CD4-positive, alpha-beta memory T cell (primary cell): ENCODE results near the gene TRIM2. TPM values are rescaled to one million over a fixed set of nuclear protein-coding genes. Genes with fewer than 3 reads are reported as not detected.

Experiments used
- CTCF ChIA-PET: fragments of 350-600 bp; sonication (Branson Sonifier 250); formaldehyde crosslinking; loops from one replicate; lab custom pipeline; 2021; ENCODE audit warnings: inconsistent platforms; ENCODE audit not compliant: partially characterized antibody; lab: Charles Lee
- POLR2A ChIA-PET: fragments of 350-600 bp; sonication (Branson Sonifier 250); formaldehyde crosslinking; loops from one replicate; lab custom pipeline; 2021; ENCODE audit not compliant: partially characterized antibody; lab: Charles Lee
- DNase-seq, 5 donors: peaks; one replicate each; pipeline versions ENCODE4 v3.0.0 to v3.0.0-alpha.2; 2020 to 2022; ENCODE audit warnings: mixed read lengths in 1 of 5
- H3K27ac ChIP-seq: one replicate; pipeline ENCODE4 v1.7.0; 2013; ENCODE audit warnings: low read depth, low read length
- H3K27me3 ChIP-seq: 2 replicates; pipeline ENCODE4 v1.7.0; 2013; ENCODE audit warnings: mild to moderate bottlenecking, low read length, moderate library complexity; ENCODE audit not compliant: insufficient read depth
- H3K36me3 ChIP-seq: 2 replicates; pipeline ENCODE4 v1.7.0; 2013; ENCODE audit warnings: mild to moderate bottlenecking, low read length, moderate library complexity; ENCODE audit not compliant: insufficient read depth
- H3K4me1 ChIP-seq: 2 replicates; pipeline ENCODE4 v1.7.0; 2013; ENCODE audit warnings: mild to moderate bottlenecking, low read length, moderate library complexity; ENCODE audit not compliant: insufficient read depth
- H3K4me3 ChIP-seq, 2 donors: one replicate each; pipeline ENCODE4 v1.7.0; 2013; ENCODE audit warnings: low read length in 2 of 2, mild to moderate bottlenecking in 1 of 2
- H3K9me3 ChIP-seq, 2 donors: one replicate each; pipeline ENCODE4 v1.7.0; 2013; ENCODE audit warnings: low read length in 2 of 2, control low read depth in 1 of 2; ENCODE audit not compliant: control insufficient read depth in 1 of 2
- H3K27ac Mint-ChIP-seq, 7 donors: one replicate each; pipeline ENCODE4 v1.8.0; 2020 to 2021; ENCODE audit warnings: mixed read lengths in 7 of 7, mild to moderate bottlenecking in 6 of 7, inconsistent platforms in 3 of 7, moderate library complexity in 3 of 7
- H3K27me3 Mint-ChIP-seq, 2 donors: one replicate each; pipeline ENCODE4 v1.8.0; 2020 to 2021; ENCODE audit warnings: mixed read lengths in 2 of 2
- H3K36me3 Mint-ChIP-seq, 2 donors: one replicate each; pipeline ENCODE4 v1.8.0; 2020 to 2021; ENCODE audit warnings: mixed read lengths in 2 of 2, inconsistent platforms in 1 of 2, mild to moderate bottlenecking in 1 of 2
- H3K4me1 Mint-ChIP-seq, 4 donors: one replicate each; pipeline ENCODE4 v1.8.0; 2020 to 2021; ENCODE audit warnings: mixed read lengths in 4 of 4, mild to moderate bottlenecking in 1 of 4
- H3K4me3 Mint-ChIP-seq, 8 donors: one replicate each; pipeline ENCODE4 v1.8.0; 2020 to 2021; ENCODE audit warnings: mixed read lengths in 8 of 8, mild to moderate bottlenecking in 7 of 8, moderate library complexity in 6 of 8, inconsistent platforms in 3 of 8
- H3K9me3 Mint-ChIP-seq, 8 donors: one replicate each; pipeline ENCODE4 v1.8.0; 2020 to 2021; ENCODE audit warnings: mixed read lengths in 8 of 8, mild to moderate bottlenecking in 5 of 8, inconsistent platforms in 3 of 8, moderate library complexity in 1 of 8
- intact Hi-C: fragments of 100-400 bp; cut with micrococcal nuclease; formaldehyde crosslinking; loops from one replicate; pipeline ENCODE4 v1.15.1; 2023
- polyA plus RNA-seq, 2 donors: library from polyadenylated mRNA; unstranded; fragments of 300-500 nt; fragmentation: Illumina TruSeq; gene quantifications; one replicate each; pipeline ENCODE4 v1.2.3, GENCODE V29; 2021
- total RNA-seq, 2 experiments: library from RNA; stranded (reverse); gene quantifications; one replicate each; pipeline ENCODE4 v1.2.3, GENCODE V29; 2021

The TRIM2 gene
- total and polyA plus RNA-seq, 4 experiments from 2014 or later, result 7.5 to 12.3 (median 10.5) TPM

- no peak overlapping the region for H3K4me3 ChIP-seq
- peaks cover 0 to 4% (median 3%) of the 10 kb centered on the region in 4 donors for H3K4me1 Mint-ChIP-seq
- no peaks in the 10 kb centered on the region for H3K36me3 Mint-ChIP-seq
- H3K27me3 Mint-ChIP-seq, result peaks cover 0 to 1% of the 10 kb centered on the region in 2 donors
- H3K36me3 ChIP-seq, result no peaks in the 10 kb centered on the region
- no peaks in the 10 kb centered on the region for H3K27me3 ChIP-seq
- no peaks in the 10 kb centered on the region for H3K4me1 ChIP-seq
- DNase-seq, result no peak
- intact Hi-C loops, result no loop called here
- H3K27ac Mint-ChIP-seq, result no peak overlapping the region
- H3K27ac ChIP-seq, result no peak overlapping the region
- POLR2A ChIA-PET, result no interaction called here
- no peaks in the 10 kb centered on the region for H3K9me3 ChIP-seq
- H3K9me3 Mint-ChIP-seq, result peaks cover 0 to 2% (median 0%) of the 10 kb centered on the region in 8 donors
- H3K4me3 Mint-ChIP-seq, result no peak overlapping the region
- CTCF ChIA-PET, result interaction anchor here (0.9 to 1.7 kb wide), 2 partner anchors 11 to 17 kb away, joined by 3 to 4 read pairs; no protein-coding TSS in a partner anchor
Measured at GRCh38 chr4:153364061-153364460, 159.8 kb downstream of the TRIM2 start.

- Mint-ChIP-seq H3K27ac (peak overlapping the region in 2 of 7 donors; percentile 23 to 50), H3K27me3 (peaks cover 0 to 1% of the 10 kb centered on the region in 2 donors), H3K9me3 (peaks cover 0 to 2% (median 0%) of the 10 kb centered on the region in 8 donors), H3K4me3 (peak overlapping the region in 1 of 8 donors; percentile 7), H3K4me1 (peaks cover 0 to 4% (median 3%) of the 10 kb centered on the region in 4 donors), H3K36me3 (no peaks in the 10 kb centered on the region)
- Histone ChIP-seq H3K36me3 (no peaks in the 10 kb centered on the region), H3K27ac (no peak overlapping the region), H3K9me3 (no peaks in the 10 kb centered on the region), H3K27me3 (no peaks in the 10 kb centered on the region), H3K4me1 (no peaks in the 10 kb centered on the region), H3K4me3 (no peak overlapping the region)
- ChIA-PET CTCF (interaction anchor here (0.6 to 1.7 kb wide), 4 partner anchors 8 to 134 kb away, joined by 3 to 4 read pairs (median 3); partner anchors contain the start of gene MND1), POLR2A (no interaction called here)
- peak in 3 of 5 donors; percentile 8 to 26 (median 8) for DNase-seq
- intact Hi-C loops, result no loop called here
Measured at GRCh38 chr4:153365003-153365402, 160.8 kb downstream of the TRIM2 start.

GRCh38 chr4:153366486-153366885 is 162.2 kb downstream of the TRIM2 start:
- H3K9me3 ChIP-seq, result no peaks in the 10 kb centered on the region
- Mint-ChIP-seq H3K4me3 (no peak overlapping the region), H3K36me3 (no peaks in the 10 kb centered on the region), H3K4me1 (peaks cover 0 to 5% (median 4%) of the 10 kb centered on the region in 4 donors), H3K27me3 (peaks cover 0 to 1% of the 10 kb centered on the region in 2 donors), H3K9me3 (peaks cover 0 to 3% (median 0%) of the 10 kb centered on the region in 8 donors), H3K27ac (no peak overlapping the region)
- H3K36me3 ChIP-seq, result no peaks in the 10 kb centered on the region
- intact Hi-C loops, result no loop called here
- H3K27me3 ChIP-seq, result no peaks in the 10 kb centered on the region
- H3K4me3 ChIP-seq, result no peak overlapping the region
- POLR2A ChIA-PET, result no interaction called here
- H3K27ac ChIP-seq, result no peak overlapping the region
- no peak for DNase-seq
- H3K4me1 ChIP-seq, result no peaks in the 10 kb centered on the region
- CTCF ChIA-PET, result no interaction called here

GRCh38 chr4:153367092-153367491 is 162.8 kb downstream of the TRIM2 start:
- Histone ChIP-seq H3K4me3 (no peak overlapping the region), H3K9me3 (no peaks in the 10 kb centered on the region), H3K27me3 (no peaks in the 10 kb centered on the region), H3K36me3 (no peaks in the 10 kb centered on the region), H3K4me1 (no peaks in the 10 kb centered on the region), H3K27ac (no peak overlapping the region)
- peaks cover 0 to 1% of the 10 kb centered on the region in 2 donors for H3K27me3 Mint-ChIP-seq
- H3K27ac Mint-ChIP-seq, result no peak overlapping the region
- CTCF ChIA-PET, result no interaction called here
- no peaks in the 10 kb centered on the region for H3K36me3 Mint-ChIP-seq
- DNase-seq, result no peak
- intact Hi-C loops, result no loop called here
- no peak overlapping the region for H3K4me3 Mint-ChIP-seq
- peaks cover 0 to 8% (median 6%) of the 10 kb centered on the region in 4 donors for H3K4me1 Mint-ChIP-seq
- POLR2A ChIA-PET, result no interaction called here
- peaks cover 0 to 4% (median 0%) of the 10 kb centered on the region in 8 donors for H3K9me3 Mint-ChIP-seq

GRCh38 chr4:153369021-153369420 is 164.8 kb downstream of the TRIM2 start:
- Mint-ChIP-seq H3K4me1 (peaks cover 0 to 8% (median 6%) of the 10 kb centered on the region in 4 donors), H3K9me3 (peaks cover 0 to 11% (median 8%) of the 10 kb centered on the region in 8 donors), H3K36me3 (peaks cover 0 to 7% of the 10 kb centered on the region in 2 donors), H3K27me3 (no peaks in the 10 kb centered on the region), H3K4me3 (no peak overlapping the region), H3K27ac (peak overlapping the region in 1 of 7 donors; percentile 20)
- DNase-seq, result no peak
- intact Hi-C loops, result no loop called here
- Histone ChIP-seq H3K4me3 (no peak overlapping the region), H3K9me3 (no peaks in the 10 kb centered on the region), H3K27me3 (no peaks in the 10 kb centered on the region), H3K36me3 (no peaks in the 10 kb centered on the region), H3K4me1 (no peaks in the 10 kb centered on the region), H3K27ac (no peak overlapping the region)
- CTCF ChIA-PET, result no interaction called here
- POLR2A ChIA-PET, result no interaction called here

- Mint-ChIP-seq H3K4me1 (peaks cover 0 to 6% (median 2%) of the 10 kb centered on the region in 4 donors), H3K27ac (no peak overlapping the region), H3K36me3 (peaks cover 0 to 10% of the 10 kb centered on the region in 2 donors), H3K9me3 (peaks cover 0 to 11% (median 8%) of the 10 kb centered on the region in 8 donors), H3K27me3 (no peaks in the 10 kb centered on the region), H3K4me3 (peak overlapping the region in 1 of 8 donors; percentile 2)
- ChIA-PET POLR2A (no interaction called here), CTCF (no interaction called here)
- Histone ChIP-seq H3K36me3 (no peaks in the 10 kb centered on the region), H3K27ac (no peak overlapping the region), H3K4me3 (no peak overlapping the region), H3K27me3 (no peaks in the 10 kb centered on the region), H3K9me3 (no peaks in the 10 kb centered on the region), H3K4me1 (no peaks in the 10 kb centered on the region)
- intact Hi-C loops, result no loop called here
- no peak for DNase-seq
Measured at GRCh38 chr4:153371701-153372234, 167.5 kb downstream of the TRIM2 start.

GRCh38 chr4:153372967-153373562 is 168.8 kb downstream of the TRIM2 start:
- Mint-ChIP-seq H3K4me3 (no peak overlapping the region), H3K36me3 (peaks cover 0 to 10% of the 10 kb centered on the region in 2 donors), H3K27me3 (no peaks in the 10 kb centered on the region), H3K4me1 (peaks cover 0 to 6% (median 2%) of the 10 kb centered on the region in 4 donors), H3K27ac (no peak overlapping the region), H3K9me3 (peaks cover 0 to 11% (median 8%) of the 10 kb centered on the region in 8 donors)
- DNase-seq, result no peak
- H3K4me1 ChIP-seq, result no peaks in the 10 kb centered on the region
- POLR2A ChIA-PET, result no interaction called here
- no peaks in the 10 kb centered on the region for H3K36me3 ChIP-seq
- H3K27ac ChIP-seq, result no peak overlapping the region
- intact Hi-C loops, result no loop called here
- no peaks in the 10 kb centered on the region for H3K9me3 ChIP-seq
- H3K27me3 ChIP-seq, result no peaks in the 10 kb centered on the region
- H3K4me3 ChIP-seq, result no peak overlapping the region
- CTCF ChIA-PET, result interaction anchor here (1.1 kb wide), 1 partner anchor 8 kb away, joined by 3 read pairs; no protein-coding TSS in a partner anchor
